Measurements from ENCODE around the gene ABRACL.
"Not testable (repeated sequence)": the region's sequence is repeated elsewhere in the genome, so short reads cannot be mapped to it uniquely, and the experiment has no call there.

- TF ChIP-seq CTCF, POLR2A (IDR thresholded peaks at IDR 0.05): not testable (repeated sequence)
Measured at GRCh38 chr6:139048912-139049311, 20.4 kb downstream of the ABRACL start.
